HG03064 (cell line): ENCODE data around the gene FGFBP2.
A peak's percentile ranks its signal among the peaks of the same experiment; 100 is the strongest.

Source experiments
- ATAC-seq: cut with Tn5 transposase; IDR thresholded peaks from one replicate; pipeline ENCODE4 v1.9.1; 2021; ENCODE audit warnings: low read depth; ENCODE audit not compliant: unreplicated experiment

FGFBP2 gene

DNA sequence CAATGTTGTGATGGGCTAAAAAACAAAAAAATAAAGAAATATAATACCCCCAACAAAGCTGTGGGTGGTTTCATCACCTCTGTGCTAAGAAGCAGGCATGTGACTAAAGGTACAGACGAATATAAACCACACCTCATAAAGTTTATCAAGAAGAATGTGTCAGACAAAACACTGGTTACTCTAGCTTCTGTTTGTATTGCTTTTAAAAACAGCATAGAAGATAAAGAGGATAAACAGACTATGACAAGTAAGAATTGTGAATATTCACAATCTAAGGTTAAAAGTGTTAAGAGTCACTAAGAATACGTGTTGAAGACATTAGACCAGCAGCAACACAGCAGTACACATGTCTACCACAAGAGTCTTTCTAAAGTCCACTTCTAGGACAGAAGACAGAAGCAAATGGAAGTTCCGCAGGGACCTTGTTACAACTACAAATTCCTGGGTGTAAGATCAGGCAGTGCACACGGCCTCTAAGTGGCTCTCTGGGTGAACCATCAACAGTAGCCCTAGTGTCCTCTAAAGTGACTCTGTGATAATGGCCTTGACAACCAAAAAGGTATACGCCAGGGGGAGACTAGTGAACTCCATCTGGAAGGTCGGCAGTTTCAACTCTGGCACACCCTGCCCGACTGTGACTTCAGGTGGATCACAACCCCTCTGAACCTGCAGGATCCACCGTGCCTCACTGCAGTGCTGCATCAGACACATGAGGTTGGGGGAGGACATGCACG, 8.3 kb upstream of the FGFBP2 start:
- no peak for ATAC-seq

DNA sequence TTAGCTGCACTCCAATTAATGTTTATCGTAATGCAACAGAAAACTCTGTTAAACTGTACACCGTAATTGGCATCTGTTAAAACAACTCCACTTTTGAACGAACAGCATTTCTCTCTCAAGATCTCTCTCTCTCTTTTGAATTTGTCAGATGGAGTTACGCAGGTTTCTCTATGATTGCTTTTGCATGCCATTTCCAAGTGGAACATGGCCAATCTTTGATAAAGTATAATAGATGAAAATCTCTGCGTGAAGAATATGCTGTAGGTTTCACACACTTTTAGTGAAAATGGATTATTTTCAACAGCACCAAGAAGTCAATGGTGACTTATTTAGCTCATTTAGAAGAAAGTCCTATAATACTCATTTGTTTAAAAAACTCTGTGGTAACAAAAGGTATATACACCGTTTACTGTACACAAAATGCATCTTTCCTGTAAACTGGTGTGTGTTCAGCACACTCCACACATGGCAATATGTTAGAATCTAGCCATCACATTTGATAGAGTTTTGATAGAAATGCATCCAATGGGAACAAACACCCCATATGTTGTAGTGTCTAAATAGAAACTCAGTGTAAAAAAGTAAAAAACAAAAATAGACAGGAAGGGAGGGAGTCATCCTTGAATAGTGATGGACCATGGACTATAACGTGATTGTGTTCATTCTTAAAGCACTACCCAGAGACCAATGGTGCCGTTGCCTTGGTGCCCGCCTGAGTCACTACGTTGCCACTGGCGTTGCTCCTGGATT, 5.8 kb upstream of the FGFBP2 start:
- no peak for ATAC-seq

GRCh38 chr4:15965325-15965724, 2.4 kb upstream of the FGFBP2 start:
- ATAC-seq, result no peak

- no peak for ATAC-seq
These were observed 1.2 kb upstream of the FGFBP2 start for GRCh38 chr4:15964159-15964558.

GRCh38 chr4:15963576-15963975, 601 bp upstream of the FGFBP2 start:
- peak; percentile 58 for ATAC-seq

DNA sequence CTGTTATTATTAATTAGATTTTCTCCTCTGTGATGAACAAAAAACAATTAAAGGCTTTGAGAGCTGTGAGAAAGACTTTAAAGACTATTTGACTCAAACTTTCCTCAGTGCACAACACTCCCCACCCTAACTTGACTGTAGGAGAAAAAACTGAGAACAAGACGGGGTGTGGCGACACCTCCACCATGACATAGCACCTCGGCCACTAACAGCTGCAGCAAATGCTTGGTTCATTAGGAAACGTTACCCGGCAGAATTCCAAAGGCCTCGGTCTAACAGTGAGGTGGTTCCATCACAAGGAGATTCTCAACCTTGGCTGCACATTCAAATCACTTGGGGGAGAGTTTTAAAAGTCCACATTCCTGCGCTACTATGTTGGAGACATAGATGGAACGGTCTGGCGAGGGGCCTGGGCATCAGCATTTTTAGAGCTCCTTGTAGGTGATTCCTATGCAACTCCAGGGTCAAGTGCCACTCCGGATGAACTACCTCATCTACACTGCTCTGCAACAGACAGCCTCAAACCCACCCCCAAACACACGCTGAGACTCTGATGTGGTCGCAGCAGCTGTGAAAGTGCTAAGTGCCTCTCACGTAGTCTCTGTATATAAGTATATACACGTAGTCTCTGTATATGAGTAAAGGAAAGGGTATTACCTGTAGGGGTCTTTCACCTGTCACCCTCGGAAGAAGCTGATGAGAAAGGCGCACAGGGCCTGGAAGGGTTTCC, 1.0 kb downstream of the FGFBP2 start:
- no peak for ATAC-seq

GRCh38 chr4:15958562-15958961, 4.4 kb downstream of the FGFBP2 start:
- no peak for ATAC-seq

- peak; percentile 83 for ATAC-seq
These were observed 6.7 kb downstream of the FGFBP2 start for GRCh38 chr4:15956179-15956850.

DNA sequence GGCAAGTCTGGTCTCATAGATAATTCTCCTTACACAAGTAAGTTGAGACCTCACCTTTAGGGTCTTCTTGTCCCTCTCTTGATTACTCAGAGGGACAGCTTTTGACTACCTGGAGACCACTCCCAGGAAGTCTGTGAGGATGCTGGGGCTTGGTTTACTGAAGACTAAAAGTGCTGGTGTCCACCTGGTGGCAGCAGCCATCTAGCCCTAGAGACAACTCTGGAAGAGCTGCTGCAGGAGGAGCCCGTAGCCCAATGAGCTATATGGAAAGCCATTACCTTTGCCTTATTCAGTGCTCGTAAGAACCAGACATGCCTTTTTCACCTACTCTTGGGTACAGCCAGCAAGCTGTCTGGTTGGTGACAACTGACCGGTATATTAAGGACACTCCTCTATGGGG, 7.3 kb downstream of the FGFBP2 start:
- ATAC-seq, result no peak

DNA sequence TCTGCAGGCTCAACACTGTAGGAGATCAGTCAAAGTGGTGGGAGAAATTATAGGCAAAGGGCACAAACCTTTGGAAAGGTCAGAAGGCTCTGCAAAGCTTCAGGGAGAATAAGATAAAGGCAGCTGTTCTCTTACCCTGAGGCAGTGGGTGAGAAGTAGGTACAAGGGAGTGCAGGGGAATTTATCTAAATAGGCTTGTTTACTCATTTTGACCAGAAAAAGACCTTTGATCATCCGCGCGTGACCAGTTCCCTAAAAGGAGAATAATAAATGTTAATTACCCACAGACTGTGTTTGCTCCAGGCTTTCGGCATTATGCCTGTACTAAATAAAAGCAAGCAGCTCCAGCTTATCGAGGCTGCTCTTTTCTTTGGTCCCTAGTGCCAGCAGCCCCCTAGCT, 9.3 kb downstream of the FGFBP2 start:
- ATAC-seq, result no peak

- ATAC-seq, result no peak
These were observed 11.2 kb downstream of the FGFBP2 start for GRCh38 chr4:15951781-15952180.

DNA sequence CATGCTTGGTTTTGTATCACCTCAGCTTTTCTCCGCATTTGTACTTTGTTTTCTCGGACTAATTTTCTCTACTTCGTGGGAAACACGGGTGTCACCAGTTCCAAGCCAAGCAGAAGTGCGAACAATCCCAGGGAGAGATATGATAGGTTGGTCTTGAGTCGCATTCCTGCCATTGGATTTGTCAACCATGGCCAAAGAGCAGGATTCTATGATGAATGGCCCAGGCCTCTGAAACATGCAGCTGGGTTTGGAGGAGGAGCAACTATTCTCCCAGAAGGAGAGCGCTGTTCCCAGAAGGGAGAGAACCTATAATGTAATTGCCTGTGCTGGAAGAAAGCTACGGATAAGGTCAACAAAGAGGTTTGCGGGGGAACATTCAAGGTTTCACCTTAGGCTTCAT, 14.1 kb downstream of the FGFBP2 start:
- ATAC-seq, result no peak

DNA sequence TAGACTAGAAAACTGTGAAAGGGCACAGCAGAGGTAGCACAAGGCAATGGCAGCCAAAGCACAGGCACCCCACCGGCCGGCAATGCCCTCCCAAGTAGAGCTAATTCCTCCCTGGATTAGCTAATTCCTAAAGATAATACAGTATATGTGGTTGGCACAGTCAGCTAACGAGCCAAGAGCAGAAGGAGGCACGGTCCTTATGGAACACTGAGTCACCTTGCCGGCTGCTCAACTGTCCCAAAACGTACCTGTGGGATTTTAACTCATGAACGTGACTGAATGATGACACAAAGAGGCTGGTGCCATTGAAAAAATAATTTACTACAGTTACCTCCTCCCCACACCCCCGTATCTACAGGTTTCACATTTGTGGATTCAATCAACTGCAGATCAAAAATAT, 15.3 kb downstream of the FGFBP2 start:
- no peak for ATAC-seq

- no peak for ATAC-seq
These were observed 17.5 kb downstream of the FGFBP2 start for GRCh38 chr4:15945516-15945915.

GRCh38 chr4:15944895-15945294, 18.1 kb downstream of the FGFBP2 start:
- no peak for ATAC-seq

DNA sequence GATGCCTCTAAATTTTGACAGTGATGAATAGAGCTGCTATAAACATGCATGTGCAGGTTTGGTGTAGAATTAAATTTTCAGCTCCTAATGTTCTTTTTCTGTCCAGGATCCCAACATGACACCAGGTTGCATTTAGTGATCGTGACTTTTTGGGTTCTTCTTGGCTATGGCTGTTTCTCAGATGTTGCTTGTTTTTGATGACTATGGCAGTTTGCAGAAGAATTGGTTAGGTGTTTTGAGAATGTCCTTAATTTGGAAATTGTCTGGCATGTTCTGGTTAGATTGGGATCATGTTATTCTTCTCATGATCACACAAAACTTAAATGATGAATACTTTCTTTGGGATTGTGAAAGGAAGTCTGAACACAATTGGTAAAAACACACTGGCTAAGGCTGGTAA, 20.7 kb downstream of the FGFBP2 start:
- no peak for ATAC-seq

DNA sequence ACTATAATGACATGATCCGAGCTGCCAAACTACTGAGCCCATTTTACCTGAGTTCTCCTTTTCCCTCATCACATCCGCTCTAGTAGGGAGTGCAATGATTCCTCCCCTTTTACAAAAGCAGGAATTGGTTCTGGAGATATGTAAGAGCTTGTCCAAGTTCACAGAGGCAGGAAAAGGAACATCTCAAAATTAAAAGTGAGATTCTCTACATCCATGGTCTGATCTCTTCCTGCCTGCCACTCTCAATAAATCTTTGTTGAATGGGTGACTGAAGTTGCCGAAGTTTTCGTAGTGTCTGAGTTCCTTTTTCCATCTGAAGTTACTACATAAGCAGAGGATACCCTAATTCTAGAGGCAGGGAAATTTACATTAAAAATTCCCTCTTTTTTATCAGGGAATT, 24.3 kb downstream of the FGFBP2 start, which contains the start of gene FGFBP1:
FGFBP1 (minus strand) TSS at position 101 of the 400 bp plus-strand sequence. CDS start 2,108 bp downstream, outside the sequence.
- no peak for ATAC-seq

DNA sequence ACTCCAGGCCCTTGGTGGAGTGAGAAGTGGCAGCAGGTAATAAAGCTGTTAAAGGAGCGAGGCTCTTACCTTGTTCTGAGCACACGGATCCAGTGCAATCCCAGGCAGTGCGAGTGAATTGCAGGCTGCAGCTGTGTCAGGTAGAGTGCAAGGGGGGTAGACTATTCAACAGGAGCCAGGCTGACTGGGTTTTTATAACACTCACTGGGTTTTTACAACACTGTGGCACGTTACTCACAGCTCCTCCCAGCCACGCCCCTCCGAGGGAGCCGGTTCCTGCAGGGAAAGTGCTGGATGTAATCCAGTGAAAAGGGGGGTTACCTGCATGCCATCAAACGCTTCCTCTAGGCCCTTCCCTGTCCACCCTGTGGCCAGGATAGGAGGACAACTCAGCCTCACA, 24.8 kb downstream of the FGFBP2 start:
- ATAC-seq, result no peak

GRCh38 chr4:15936495-15936894, 26.5 kb downstream of the FGFBP2 start:
- ATAC-seq, result no peak

- ATAC-seq, result no peak
These were observed 27.2 kb downstream of the FGFBP2 start for GRCh38 chr4:15935504-15936402.
